Urothelium cell line (cell line): ENCODE results near the gene FAM200A.
"Not testable (repeated sequence)": the region's sequence is repeated elsewhere in the genome, so short reads cannot be mapped to it uniquely, and the experiment has no call there.

Experiments used
- DNase-seq: peaks from one replicate; pipeline ENCODE4 v3.0.0; 2011; ENCODE audit warnings: low spot score, mixed read lengths
- FAIRE-seq: peaks from 2 replicates; lab custom pipeline; 2011; peaks lifted over from hg19 to GRCh38; lab: Jason Lieb, UNC

Gene FAM200A

DNA sequence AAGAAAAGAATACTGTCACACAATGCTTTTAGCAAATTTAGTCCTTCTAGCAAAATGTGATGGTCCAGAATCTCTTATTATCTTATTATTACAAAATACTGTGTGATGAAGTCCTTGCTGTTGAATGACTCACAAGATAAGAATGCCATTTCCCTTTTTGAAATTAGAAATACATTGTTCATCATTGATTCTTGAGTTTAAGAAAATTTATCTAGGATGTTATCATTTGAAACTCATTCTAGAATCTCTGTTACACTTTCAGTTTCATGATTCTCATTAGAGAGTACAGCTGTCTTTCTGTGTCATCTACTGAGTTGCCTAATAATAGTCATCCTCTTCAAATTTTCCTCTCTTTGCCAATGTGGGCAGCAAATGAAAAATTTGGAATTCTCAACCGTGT lies 37.9 kb downstream of the FAM200A start:
- no peak for FAIRE-seq
- DNase-seq: no peak

DNA sequence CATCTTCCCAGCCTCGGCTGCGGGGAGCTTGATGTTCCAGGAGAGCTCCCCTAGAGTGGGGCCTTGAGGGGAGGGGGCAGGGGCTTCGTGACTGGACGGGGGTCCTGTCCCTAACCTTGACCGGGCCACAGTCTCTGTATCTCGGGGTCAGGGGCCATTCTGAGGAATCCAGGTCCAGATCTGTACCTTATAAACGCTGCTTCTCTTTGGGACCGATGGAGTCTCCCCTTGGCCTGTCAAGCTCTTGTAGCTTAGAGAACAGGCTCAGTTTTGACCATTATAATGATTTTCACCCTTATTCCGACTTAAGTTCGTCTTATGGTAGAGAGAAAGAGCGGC lies 46.6 kb downstream of the FAM200A start:
- FAIRE-seq (no peak), DNase-seq (no peak)

DNA sequence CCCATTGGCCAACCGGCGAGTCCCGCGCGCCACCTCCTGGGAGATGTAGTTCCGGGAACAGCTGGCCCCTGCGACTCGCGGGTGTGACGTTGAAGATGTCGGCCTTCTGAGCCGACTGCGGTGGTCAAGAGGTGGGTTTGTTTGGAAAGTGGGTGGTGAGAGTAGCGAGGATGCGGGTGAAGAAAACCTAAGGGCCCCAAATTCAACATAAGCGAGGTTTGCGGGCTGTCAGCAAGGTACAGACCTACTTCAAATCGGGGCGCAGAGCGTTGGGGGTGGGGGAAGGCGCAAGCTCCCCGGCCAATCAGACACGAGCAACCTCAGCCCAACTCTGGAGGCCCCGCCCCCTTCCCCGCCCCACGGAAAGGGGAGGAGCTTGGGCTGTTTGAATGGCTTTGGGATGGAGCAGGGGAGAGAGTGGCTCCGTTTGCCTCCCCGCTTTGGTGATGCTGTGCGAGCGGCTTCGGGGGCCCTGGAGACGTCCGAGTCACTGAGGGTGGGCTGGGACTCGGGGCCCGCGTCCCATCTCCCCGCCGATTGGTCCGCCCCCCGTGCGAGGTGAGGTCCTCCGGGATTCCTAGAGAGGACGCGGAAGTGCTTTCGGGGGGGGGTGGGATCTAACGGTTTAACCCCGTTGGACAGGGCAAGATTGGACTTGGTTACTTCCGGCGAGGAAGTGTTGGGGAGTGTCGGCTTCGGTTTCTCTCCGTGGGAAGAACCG lies 47.2 kb downstream of the FAM200A start, which contains the start of gene ZKSCAN5:
TSS of gene ZKSCAN5 (plus strand) at position 60 of the 721 bp plus-strand sequence. CDS start 1,383 bp downstream, outside the sequence.
- FAIRE-seq (peak; percentile 61), DNase-seq (peak; percentile 98)

DNA sequence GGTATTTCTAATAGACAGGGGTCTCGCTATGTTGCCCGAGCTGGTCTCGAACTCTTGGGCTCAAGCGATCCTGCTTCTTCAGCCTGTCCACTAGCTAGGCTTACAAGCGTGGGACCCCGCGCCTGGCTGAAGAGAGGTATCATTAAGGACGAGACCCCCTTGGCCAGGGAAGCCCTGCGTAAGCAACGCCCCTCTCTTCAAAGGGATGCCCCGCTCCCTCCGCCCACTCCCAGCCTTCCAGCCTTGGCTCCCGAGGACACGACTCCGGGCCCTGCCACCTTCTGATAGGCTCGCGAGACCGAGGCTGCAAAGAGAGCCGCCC lies 47.7 kb downstream of the FAM200A start:
- FAIRE-seq (no peak), DNase-seq (peak; percentile 100)

DNA sequence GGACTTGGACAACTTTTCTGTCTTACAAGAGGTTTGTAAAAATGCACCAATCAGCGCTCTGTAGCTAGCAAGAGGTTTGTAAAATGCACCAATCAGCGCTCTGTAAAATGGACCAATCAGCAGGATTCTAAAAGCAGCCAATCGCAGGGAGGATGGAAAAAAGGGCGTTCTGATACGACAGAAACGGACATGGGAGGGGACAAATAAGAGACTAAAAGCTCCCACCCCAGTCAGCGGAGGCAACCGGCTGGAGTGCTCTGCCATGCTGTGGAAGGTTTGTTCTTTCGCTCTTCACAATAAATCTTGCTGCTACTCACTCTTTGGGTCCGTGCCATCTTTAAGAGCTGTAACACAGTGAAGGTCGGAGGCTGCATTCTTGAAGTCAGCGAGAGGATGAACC lies 50.7 kb downstream of the FAM200A start:
- FAIRE-seq, DNase-seq: not testable (repeated sequence)

DNA sequence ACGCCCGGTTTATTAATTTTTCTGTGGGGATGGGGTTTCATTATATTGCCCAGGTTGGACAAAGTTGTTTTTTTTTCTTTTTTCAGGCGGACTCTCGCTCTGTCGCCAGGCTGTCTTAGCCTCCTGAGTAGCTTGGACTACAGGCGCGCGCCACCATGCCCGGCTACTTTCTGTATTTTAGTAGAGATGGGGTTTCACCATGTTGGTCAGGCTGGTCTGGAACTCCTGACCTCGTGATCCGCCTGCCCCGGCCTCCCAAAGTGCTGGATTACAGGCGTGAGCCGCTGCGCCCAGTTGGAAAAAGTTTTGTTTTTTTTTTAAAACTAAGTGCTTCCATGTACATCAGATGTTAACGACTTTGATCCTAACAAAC lies 51.3 kb downstream of the FAM200A start:
- no peak for FAIRE-seq

DNA sequence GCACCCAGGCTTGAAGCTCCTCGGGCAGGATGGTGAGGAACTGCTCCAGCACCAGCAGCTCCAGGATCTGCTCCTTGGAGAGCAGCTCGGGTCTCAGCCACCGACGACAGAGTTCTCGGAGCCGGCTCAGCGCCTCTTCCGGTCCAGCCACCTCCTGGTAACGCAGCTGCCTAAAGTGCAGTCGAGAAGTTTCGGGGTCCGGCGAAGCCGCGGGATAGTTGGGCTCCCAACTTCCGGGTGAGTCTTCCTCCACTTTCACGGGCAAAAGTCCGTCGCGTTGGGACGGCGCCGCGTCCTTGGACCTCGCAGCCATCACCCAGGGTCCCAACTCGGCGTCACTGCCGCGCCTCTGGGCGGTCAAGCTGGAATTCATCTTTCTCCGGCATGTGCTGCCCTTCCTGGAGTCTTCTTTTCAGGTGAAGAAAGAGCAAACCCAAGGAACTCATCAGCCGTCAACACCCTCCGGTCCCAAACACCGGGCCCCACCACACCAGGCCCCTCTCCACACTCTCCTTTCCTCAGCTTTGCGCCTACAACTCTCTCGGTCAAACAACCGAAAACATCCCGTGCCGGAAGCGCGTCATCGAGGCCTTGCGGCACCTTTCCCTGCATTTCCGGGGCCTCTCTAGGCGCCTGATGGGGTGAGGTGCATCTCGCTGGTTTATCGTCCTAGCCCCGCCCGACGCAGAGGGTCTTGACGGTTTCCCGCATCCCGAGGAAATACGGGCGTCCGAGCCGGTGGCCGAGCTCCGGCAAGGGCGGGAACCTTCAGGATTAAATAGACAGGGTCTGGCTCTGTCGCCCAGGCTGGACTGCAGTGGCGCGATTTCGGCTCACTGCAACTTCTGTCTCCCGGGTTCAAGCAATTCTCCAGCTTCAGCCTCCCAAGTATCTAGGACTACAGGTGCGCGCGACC lies 51.9 kb downstream of the FAM200A start, which contains the start of gene ZNF394:
TSS of gene ZNF394 (minus strand) at position 561 of the 916 bp plus-strand sequence. CDS start at position 373, 188 bp downstream.
- DNase-seq (peak; percentile 97), FAIRE-seq (peak; percentile 35)

More for the DNA sequence above, 51.3 kb downstream of the FAM200A start:
- no peak for DNase-seq

DNA sequence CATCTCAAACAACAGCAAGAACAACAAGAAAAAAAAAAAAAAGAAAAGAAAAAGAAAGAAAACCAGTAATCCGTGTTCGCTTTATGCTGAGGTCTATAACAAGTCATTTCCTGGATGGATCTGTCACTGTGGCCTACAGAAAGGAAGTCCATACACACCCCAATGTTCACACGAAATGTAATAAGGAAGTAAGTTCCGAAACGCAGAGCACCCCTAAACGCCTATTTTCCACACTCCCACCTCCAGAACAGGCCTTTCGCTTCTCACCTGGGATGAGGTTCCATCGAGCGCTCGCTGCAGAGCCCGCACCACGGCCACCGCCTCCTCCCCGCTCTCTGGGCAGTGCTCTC lies 52.6 kb downstream of the FAM200A start:
- FAIRE-seq (no peak), DNase-seq (no peak)

DNA sequence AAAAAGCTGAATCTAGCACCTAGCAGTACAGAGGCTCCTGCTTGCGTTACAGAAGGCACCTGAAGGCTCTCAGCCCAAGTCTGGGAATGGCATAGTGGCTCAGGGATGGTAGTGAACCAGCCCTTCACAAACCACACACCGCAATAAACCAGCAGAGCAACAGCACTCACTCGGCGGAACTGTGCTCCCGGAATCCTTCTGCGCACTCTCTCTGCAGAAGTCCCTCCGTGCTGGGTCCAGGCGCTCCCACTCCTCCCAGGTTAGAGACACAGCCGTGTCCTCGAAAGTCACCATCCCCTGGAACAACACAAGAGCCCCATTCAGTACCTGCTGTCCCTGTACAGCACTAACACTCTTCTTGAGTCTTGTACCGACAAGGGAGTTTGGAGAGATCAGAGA lies 53.4 kb downstream of the FAM200A start:
- FAIRE-seq (no peak), DNase-seq (no peak)

DNA sequence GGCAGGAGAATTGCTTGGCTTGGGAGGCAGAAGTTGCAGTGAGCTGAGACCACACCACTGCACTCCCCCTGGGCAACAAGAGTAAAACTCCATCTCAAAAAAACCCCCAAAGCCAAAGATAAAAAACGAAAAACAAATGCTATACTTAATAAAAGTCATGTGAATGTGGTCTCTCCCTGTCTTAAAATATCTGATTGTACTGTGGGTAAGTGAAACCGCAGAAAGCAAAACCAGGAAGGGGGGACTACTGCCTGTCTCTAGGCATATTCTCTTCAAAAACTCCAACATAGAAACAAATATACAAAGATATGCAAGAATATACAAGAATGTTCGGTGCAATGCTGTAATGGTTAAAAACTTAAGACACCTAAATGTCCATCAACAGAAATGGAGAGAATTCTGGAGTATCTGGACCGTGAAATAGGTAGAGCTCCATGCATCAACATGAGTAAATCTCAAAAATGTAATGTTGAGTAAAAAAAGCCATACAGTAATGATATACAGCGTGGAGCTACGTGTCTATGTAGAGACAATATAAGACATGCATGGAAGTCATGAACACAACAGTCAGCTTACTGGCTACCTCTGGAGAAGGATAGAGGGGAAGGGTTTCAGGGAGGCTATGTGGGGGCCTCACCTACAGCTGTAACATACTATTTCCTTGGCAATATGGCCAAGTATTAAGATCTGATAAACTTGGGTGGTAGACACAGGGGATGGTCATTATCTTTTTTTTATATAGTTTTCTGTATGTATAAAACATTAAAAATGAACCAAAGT lies 54.0 kb downstream of the FAM200A start:
- FAIRE-seq (no peak), DNase-seq (no peak)
